ENCODE measurements around the gene CHRND. TPM values are rescaled to one million over a fixed set of nuclear protein-coding genes. Genes with fewer than 3 reads are reported as not detected.

The CHRND gene
- total and polyA plus RNA-seq, 2 of the 8 experiments (the other 6 are each of a cell fraction or from before 2014, with no cell fraction given) = 0.24 TPM; not detected in 1

GRCh38 chr2:232550354-232551249, 24.6 kb downstream of the CHRND start, which contains the start of the genes EIF4E2 and TIGD1 (continued):
- TF ChIP-seq CHD2 (IDR thresholded peaks at IDR 0.05; ENCODE audit: low read length) (no peak), EZH2 (IDR thresholded peaks at IDR 0.05; ENCODE audit: low read depth, low read length, severe bottlenecking) (no peak)
